Fibroblast of skin of right quadriceps (primary cell): Measurements from ENCODE around the gene ETV4.
"Not testable (repeated sequence)": the region's sequence is repeated elsewhere in the genome, so short reads cannot be mapped to it uniquely, and the experiment has no call there.

ENCODE experiments used
- DNase-seq: peaks from one replicate; pipeline ENCODE4 v3.0.0-alpha.2; 2013

ETV4 gene

GRCh38 chr17:43543300-43543699 is 2.8 kb downstream of the ETV4 start:
- peak; percentile 23 for DNase-seq

GRCh38 chr17:43542859-43543258 is 3.3 kb downstream of the ETV4 start:
- no peak for DNase-seq

- DNase-seq, result peak; percentile 38
Observed at GRCh38 chr17:43540821-43541674, 5.1 kb downstream of the ETV4 start.

- peak; percentile 88 for DNase-seq
Observed at GRCh38 chr17:43536236-43536992, 9.7 kb downstream of the ETV4 start.

- no peak for DNase-seq
Observed at GRCh38 chr17:43534909-43535308, 11.2 kb downstream of the ETV4 start.

GRCh38 chr17:43533699-43534098 is 12.4 kb downstream of the ETV4 start:
- no peak for DNase-seq

GRCh38 chr17:43532581-43532980 is 13.6 kb downstream of the ETV4 start:
- DNase-seq, result no peak

GRCh38 chr17:43531955-43532354 is 14.2 kb downstream of the ETV4 start:
- no peak for DNase-seq

- DNase-seq, result no peak
Observed at GRCh38 chr17:43531082-43531378, 15.1 kb downstream of the ETV4 start.

- peak; percentile 96 for DNase-seq
Observed at GRCh38 chr17:43530288-43531081, 15.7 kb downstream of the ETV4 start.

- no peak for DNase-seq
Observed at GRCh38 chr17:43529947-43530287, 16.2 kb downstream of the ETV4 start.

- no peak for DNase-seq
Observed at GRCh38 chr17:43528988-43529814, 16.9 kb downstream of the ETV4 start.

GRCh38 chr17:43528319-43528987 is 17.7 kb downstream of the ETV4 start:
- DNase-seq, result no peak

- DNase-seq, result no peak
Observed at GRCh38 chr17:43526886-43527648, 19.1 kb downstream of the ETV4 start.

GRCh38 chr17:43524945-43525575 is 21.1 kb downstream of the ETV4 start:
- DNase-seq, result peak; percentile 17

- DNase-seq, result no peak
Observed at GRCh38 chr17:43521389-43521788, 24.8 kb downstream of the ETV4 start.

GRCh38 chr17:43517615-43518386 is 28.3 kb downstream of the ETV4 start:
- peak; percentile 56 for DNase-seq

- no peak for DNase-seq
Observed at GRCh38 chr17:43517161-43517560, 29.0 kb downstream of the ETV4 start.

- DNase-seq, result no peak
Observed at GRCh38 chr17:43515656-43516055, 30.5 kb downstream of the ETV4 start.

- not testable (repeated sequence) for DNase-seq
Observed at GRCh38 chr17:43511199-43511598, 34.9 kb downstream of the ETV4 start.
